Small intestine (tissue), 7 donors: ENCODE data around the gene KLK7. TPM values are rescaled to one million over a fixed set of nuclear protein-coding genes. Genes with fewer than 3 reads are reported as not detected.

Source experiments
- DNase-seq, 2 donors: peaks; one replicate each; pipeline versions ENCODE4 v3.0.0 to v3.0.0-alpha.2; 2013
- FAIRE-seq: peaks from 2 replicates; lab custom pipeline; 2012; peaks lifted over from hg19 to GRCh38; lab: Jason Lieb, UNC
- H3K27ac ChIP-seq, 3 donors: one replicate each; pipeline ENCODE4 v1.5.1; 2013; ENCODE audit warnings: low read length in 2 of 3, mild to moderate bottlenecking in 2 of 3, control low read depth in 1 of 3, inconsistent platforms in 1 of 3, low read depth in 1 of 3, moderate library complexity in 1 of 3
- H3K27me3 ChIP-seq, 3 donors: one replicate each; pipeline ENCODE4 v1.6.1; 2013; ENCODE audit warnings: low read length in 3 of 3, inconsistent platforms in 1 of 3; ENCODE audit not compliant: control insufficient read depth in 3 of 3, insufficient read depth in 3 of 3
- H3K36me3 ChIP-seq, 3 donors: one replicate each; pipeline ENCODE4 v1.6.1; 2013; ENCODE audit warnings: low read length in 3 of 3, inconsistent platforms in 1 of 3, low read depth in 1 of 3, mild to moderate bottlenecking in 1 of 3, moderate library complexity in 1 of 3; ENCODE audit not compliant: control insufficient read depth in 3 of 3, insufficient read depth in 2 of 3
- H3K4me1 ChIP-seq, 3 donors: one replicate each; pipeline ENCODE4 v1.6.1; 2013; ENCODE audit warnings: low read length in 2 of 3, inconsistent platforms in 1 of 3, low read depth in 1 of 3, mild to moderate bottlenecking in 1 of 3, moderate library complexity in 1 of 3; ENCODE audit not compliant: control insufficient read depth in 3 of 3, insufficient read depth in 2 of 3
- H3K4me3 ChIP-seq, 3 donors: one replicate each; pipeline ENCODE4 v1.5.1; 2013; ENCODE audit warnings: low read length in 3 of 3, control low read depth in 1 of 3, inconsistent platforms in 1 of 3, low read depth in 1 of 3, mild to moderate bottlenecking in 1 of 3, moderate library complexity in 1 of 3
- H3K9me3 ChIP-seq, 2 donors: one replicate each; pipeline ENCODE4 v1.6.1; 2013; ENCODE audit warnings: low read depth in 1 of 2, low read length in 1 of 2; ENCODE audit not compliant: control insufficient read depth in 2 of 2, insufficient read depth in 1 of 2
- WGBS, 3 donors: extraction: QIAGEN DNeasy Blood & Tissue Kit; methylation state at CpG; one replicate each; pipeline ENCODE4 v1.1.7; 2013; 5-methylcytosine and 5-hydroxymethylcytosine counted together
- polyA plus RNA-seq, 4 donors: library from polyadenylated mRNA; stranded (reverse) in 3 of 4; unstranded in 1 of 4; fragments of 200-250 nt in 3 of 4; fragments of 120-200 nt in 1 of 4; gene quantifications; one replicate each; pipeline versions ENCODE4 v1.2.1 to v1.2.3, GENCODE V29; 2013
- donor health status: healthy with polysubstance abuse.
- donor health status: control.
- donor health status: control.
- donor health status: Bipolar disorder and iron deficiency.
- donor health status: healthy.

KLK7 gene
- polyA plus RNA-seq, 4 donors: 0.07 TPM; not detected in 3

- 31 to 40% (median 40%) methylated on average over 19 to 20 of the region's 20 CpGs for WGBS, 3 donors
- DNase-seq: no peak
- FAIRE-seq: no peak
- no peaks in the 10 kb centered on the region for H3K9me3 ChIP-seq
- no peaks in the 10 kb centered on the region for H3K36me3 ChIP-seq
- peaks cover 0 to 2% (median 0%) of the 10 kb centered on the region in 3 donors for H3K27me3 ChIP-seq
- H3K4me1 ChIP-seq: no peaks in the 10 kb centered on the region
- H3K27ac ChIP-seq: no peak overlapping the region
- H3K4me3 ChIP-seq: no peak overlapping the region
These were observed 15.6 kb downstream of the KLK7 start for GRCh38 chr19:50967929-50968715.

DNA sequence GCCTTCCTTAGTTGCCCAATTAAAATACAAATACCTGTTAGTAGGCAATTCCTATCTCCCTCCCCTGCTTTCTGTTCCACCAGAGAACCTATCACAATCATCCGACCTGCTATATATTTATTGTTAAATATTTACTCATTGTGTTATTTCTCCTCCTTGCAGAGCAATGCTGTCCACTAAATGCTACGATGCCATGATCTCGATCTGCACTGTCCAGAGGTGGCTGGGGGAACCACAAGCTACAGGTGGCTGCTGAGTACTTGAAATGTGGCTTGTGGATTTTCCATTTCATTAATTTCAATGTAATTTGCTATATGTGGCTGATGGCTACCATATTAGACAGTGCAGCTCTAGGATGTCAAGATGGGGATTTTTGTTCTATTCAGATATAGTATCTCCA, 19.5 kb downstream of the KLK7 start:
- Histone ChIP-seq H3K36me3 (no peaks in the 10 kb centered on the region), H3K27ac (no peak overlapping the region), H3K4me1 (no peaks in the 10 kb centered on the region), H3K9me3 (no peaks in the 10 kb centered on the region), H3K27me3 (peaks cover 0 to 2% (median 0%) of the 10 kb centered on the region in 3 donors), H3K4me3 (no peak overlapping the region)
- no peak for FAIRE-seq
- 64 to 81% (median 65%) methylated on average over 3 of the region's 3 CpGs for WGBS, 3 donors
- no peak for DNase-seq

- FAIRE-seq (no peak), DNase-seq (no peak)
- Histone ChIP-seq H3K4me3 (no peak overlapping the region), H3K4me1 (no peaks in the 10 kb centered on the region), H3K9me3 (no peaks in the 10 kb centered on the region), H3K27ac (no peak overlapping the region), H3K36me3 (no peaks in the 10 kb centered on the region), H3K27me3 (peaks cover 0 to 2% (median 0%) of the 10 kb centered on the region in 3 donors)
- 74 to 88% (median 83%) methylated on average over 6 of the region's 6 CpGs for WGBS, 3 donors
These were observed 20.3 kb downstream of the KLK7 start for GRCh38 chr19:50963381-50963780.

GRCh38 chr19:50962245-50962644, 21.5 kb downstream of the KLK7 start:
- peaks cover 0 to 2% (median 0%) of the 10 kb centered on the region in 3 donors for H3K27me3 ChIP-seq
- no peak for DNase-seq
- no peak overlapping the region for H3K27ac ChIP-seq
- H3K36me3 ChIP-seq: no peaks in the 10 kb centered on the region
- H3K4me3 ChIP-seq: no peak overlapping the region
- H3K4me1 ChIP-seq: no peaks in the 10 kb centered on the region
- WGBS, 3 donors: 85 to 90% (median 89%) methylated on average over 1 of the region's 1 CpG
- H3K9me3 ChIP-seq: no peaks in the 10 kb centered on the region
- FAIRE-seq: no peak

- Histone ChIP-seq H3K27me3 (peaks cover 0 to 2% (median 0%) of the 10 kb centered on the region in 3 donors), H3K9me3 (no peaks in the 10 kb centered on the region), H3K4me3 (no peak overlapping the region), H3K4me1 (no peaks in the 10 kb centered on the region), H3K27ac (no peak overlapping the region), H3K36me3 (no peaks in the 10 kb centered on the region)
- no peak for FAIRE-seq
- no peak for DNase-seq
- WGBS, 3 donors: 59 to 63% (median 59%) methylated on average over 7 to 8 of the region's 9 CpGs
These were observed 23.8 kb downstream of the KLK7 start for GRCh38 chr19:50959731-50960500.

- FAIRE-seq (no peak), DNase-seq (no peak)
- Histone ChIP-seq H3K4me3 (no peak overlapping the region), H3K27me3 (no peaks in the 10 kb centered on the region), H3K9me3 (no peaks in the 10 kb centered on the region), H3K27ac (no peak overlapping the region), H3K36me3 (no peaks in the 10 kb centered on the region), H3K4me1 (no peaks in the 10 kb centered on the region)
- WGBS, 3 donors: 60 to 70% (median 69%) methylated on average over 8 of the region's 8 CpGs
These were observed 26.1 kb downstream of the KLK7 start for GRCh38 chr19:50957587-50957986.

GRCh38 chr19:50952910-50953309, 30.8 kb downstream of the KLK7 start, which contains the start of gene KLK5:
Gene KLK5, minus strand, starts transcription at chr19:50953038. Its CDS starts 381 bp downstream, at chr19:50952657.
- WGBS, 3 donors: 19 to 26% (median 21%) methylated on average over 4 to 7 of the region's 7 CpGs
- FAIRE-seq (no peak), DNase-seq (no peak)
- no peak within 1 kb of the TSS for H3K4me3 ChIP-seq
- no peaks in the 10 kb centered on the region for H3K36me3 ChIP-seq
- peaks cover 0 to 2% of the 10 kb centered on the region in 2 donors for H3K9me3 ChIP-seq
- peaks cover 0 to 3% (median 0%) of the 10 kb centered on the region in 3 donors for H3K27me3 ChIP-seq
- no peaks in the 10 kb centered on the region for H3K4me1 ChIP-seq
- H3K27ac ChIP-seq: no peak within 1 kb of the TSS

- H3K36me3 ChIP-seq: no peaks in the 10 kb centered on the region
- peaks cover 0 to 2% of the 10 kb centered on the region in 2 donors for H3K9me3 ChIP-seq
- H3K4me1 ChIP-seq: no peaks in the 10 kb centered on the region
- no peak overlapping the region for H3K4me3 ChIP-seq
- no peak overlapping the region for H3K27ac ChIP-seq
- WGBS, 3 donors: 55 to 60% (median 60%) methylated on average over 19 of the region's 19 CpGs
- DNase-seq (no peak), FAIRE-seq (no peak)
- H3K27me3 ChIP-seq: peaks cover 0 to 3% (median 0%) of the 10 kb centered on the region in 3 donors
These were observed 33.9 kb downstream of the KLK7 start for GRCh38 chr19:50949861-50950260.
